ENCODE data around the gene CRYBB1. TPM values are rescaled to one million over a fixed set of nuclear protein-coding genes. Genes with fewer than 3 reads are reported as not detected.

The CRYBB1 gene
- total and polyA plus RNA-seq, 2 of the 13 experiments (the other 11 are each of a cell fraction or from before 2014, with no cell fraction given): not detected

- Histone ChIP-seq H3K4me1 (ENCODE audit: insufficient read depth, low read length) (no peaks in the 10 kb centered on the region), H3K27me3 (ENCODE audit: control insufficient read depth in 1 of 2, insufficient read depth in 2 of 2, low read length in 2 of 2) (no peaks in the 10 kb centered on the region), H3K9ac (ENCODE audit: insufficient read depth, low read depth, low read length) (no peak overlapping the region), H4K20me1 (ENCODE audit: insufficient read depth, low read length) (0 out of 2 replicates have a peak, but pooled peaks cover 2% of the 10 kb centered on the region), H3K4me3 (replicated peaks in 1 of 3; ENCODE audit: insufficient read depth in 1 of 3, low read depth in 2 of 3, low read length in 3 of 3) (no peak overlapping the region), H3K4me2 (ENCODE audit: low read depth, low read length) (no peak overlapping the region), H3K27ac (ENCODE audit: extremely low read length, insufficient read depth, low read length) (no peak overlapping the region), H3K36me3 (replicated peaks in 1 of 2; ENCODE audit: control insufficient read depth in 1 of 2, insufficient read depth in 2 of 2, low read length in 2 of 2) (peaks cover 0 to 4% of the 10 kb centered on the region in 2 experiments; a peak in 1 of 5 replicates), H2AFZ (ENCODE audit: low read length) (no peak overlapping the region), H3K79me2 (ENCODE audit: insufficient read depth, low read length) (no peaks in the 10 kb centered on the region), H3K9me3 (ENCODE audit: low read length) (no peaks in the 10 kb centered on the region)
- no TSS peak for BruUV-seq (replicated peaks)
- intact Hi-C loops (cut with micrococcal nuclease; ENCODE audit: unreplicated experiment): no loop called here
- in situ Hi-C loops (cut with HindIII; ENCODE audit: extremely low pct_ligation_motif_present, low pct_unique_long_range_greater_than_20kb): no loop called here
- ChIA-PET CTCF (ENCODE audit: low intra/inter-chr PET ratio, low total read pairs) (no interaction called here), POLR2A (interaction anchor here (0.7 kb wide), 1 partner anchor 86 kb away, joined by 3 read pairs; the partner anchor contains the start of genes HPS4 and SRRD)
- 85% methylated on average over 9 of the region's 10 CpGs for WGBS (ENCODE audit: low lambda C conversion rate)
- ATAC-seq: no peak
- no peak for TF ChIP-seq NFYB (CRISPR knock-in tag; IDR thresholded peaks at IDR 0.05)
- no peak for TF ChIP-seq SIX4 (CRISPR knock-in tag; IDR thresholded peaks at IDR 0.05)
- TF ChIP-seq MTF2 (CRISPR knock-in tag; IDR thresholded peaks at IDR 0.05; ENCODE audit: borderline replicate concordance): no peak
- TF ChIP-seq ZSCAN9 (CRISPR knock-in tag; IDR thresholded peaks at IDR 0.05; ENCODE audit: borderline replicate concordance): no peak
- TF ChIP-seq SMARCE1 (IDR thresholded peaks at IDR 0.05; ENCODE audit: borderline replicate concordance): no peak
- TF ChIP-seq ZNF205 (CRISPR knock-in tag; IDR thresholded peaks at IDR 0.05): no peak
- TF ChIP-seq ZSCAN20 (CRISPR knock-in tag; IDR thresholded peaks at IDR 0.05; ENCODE audit: borderline replicate concordance): no peak
- TF ChIP-seq HIC2 (CRISPR knock-in tag; IDR thresholded peaks at IDR 0.05; ENCODE audit: low read depth): no peak
- no peak for TF ChIP-seq MAFF (IDR thresholded peaks at IDR 0.05; ENCODE audit: low read depth, low read length)
- no peak for TF ChIP-seq DZIP1 (CRISPR knock-in tag; IDR thresholded peaks at IDR 0.05)
- TF ChIP-seq, protein P1, sequence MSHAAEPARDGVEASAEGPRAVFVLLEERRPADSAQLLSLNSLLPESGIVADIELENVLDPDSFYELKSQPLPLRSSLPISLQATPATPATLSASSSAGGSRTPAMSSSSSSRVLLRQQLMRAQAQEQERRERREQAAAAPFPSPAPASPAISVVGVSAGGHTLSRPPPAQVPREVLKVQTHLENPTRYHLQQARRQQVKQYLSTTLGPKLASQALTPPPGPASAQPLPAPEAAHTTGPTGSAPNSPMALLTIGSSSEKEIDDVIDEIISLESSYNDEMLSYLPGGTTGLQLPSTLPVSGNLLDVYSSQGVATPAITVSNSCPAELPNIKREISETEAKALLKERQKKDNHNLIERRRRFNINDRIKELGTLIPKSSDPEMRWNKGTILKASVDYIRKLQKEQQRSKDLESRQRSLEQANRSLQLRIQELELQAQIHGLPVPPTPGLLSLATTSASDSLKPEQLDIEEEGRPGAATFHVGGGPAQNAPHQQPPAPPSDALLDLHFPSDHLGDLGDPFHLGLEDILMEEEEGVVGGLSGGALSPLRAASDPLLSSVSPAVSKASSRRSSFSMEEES (CRISPR knock-in tag; IDR thresholded peaks at IDR 0.05): no peak
- TF ChIP-seq, protein P2, sequence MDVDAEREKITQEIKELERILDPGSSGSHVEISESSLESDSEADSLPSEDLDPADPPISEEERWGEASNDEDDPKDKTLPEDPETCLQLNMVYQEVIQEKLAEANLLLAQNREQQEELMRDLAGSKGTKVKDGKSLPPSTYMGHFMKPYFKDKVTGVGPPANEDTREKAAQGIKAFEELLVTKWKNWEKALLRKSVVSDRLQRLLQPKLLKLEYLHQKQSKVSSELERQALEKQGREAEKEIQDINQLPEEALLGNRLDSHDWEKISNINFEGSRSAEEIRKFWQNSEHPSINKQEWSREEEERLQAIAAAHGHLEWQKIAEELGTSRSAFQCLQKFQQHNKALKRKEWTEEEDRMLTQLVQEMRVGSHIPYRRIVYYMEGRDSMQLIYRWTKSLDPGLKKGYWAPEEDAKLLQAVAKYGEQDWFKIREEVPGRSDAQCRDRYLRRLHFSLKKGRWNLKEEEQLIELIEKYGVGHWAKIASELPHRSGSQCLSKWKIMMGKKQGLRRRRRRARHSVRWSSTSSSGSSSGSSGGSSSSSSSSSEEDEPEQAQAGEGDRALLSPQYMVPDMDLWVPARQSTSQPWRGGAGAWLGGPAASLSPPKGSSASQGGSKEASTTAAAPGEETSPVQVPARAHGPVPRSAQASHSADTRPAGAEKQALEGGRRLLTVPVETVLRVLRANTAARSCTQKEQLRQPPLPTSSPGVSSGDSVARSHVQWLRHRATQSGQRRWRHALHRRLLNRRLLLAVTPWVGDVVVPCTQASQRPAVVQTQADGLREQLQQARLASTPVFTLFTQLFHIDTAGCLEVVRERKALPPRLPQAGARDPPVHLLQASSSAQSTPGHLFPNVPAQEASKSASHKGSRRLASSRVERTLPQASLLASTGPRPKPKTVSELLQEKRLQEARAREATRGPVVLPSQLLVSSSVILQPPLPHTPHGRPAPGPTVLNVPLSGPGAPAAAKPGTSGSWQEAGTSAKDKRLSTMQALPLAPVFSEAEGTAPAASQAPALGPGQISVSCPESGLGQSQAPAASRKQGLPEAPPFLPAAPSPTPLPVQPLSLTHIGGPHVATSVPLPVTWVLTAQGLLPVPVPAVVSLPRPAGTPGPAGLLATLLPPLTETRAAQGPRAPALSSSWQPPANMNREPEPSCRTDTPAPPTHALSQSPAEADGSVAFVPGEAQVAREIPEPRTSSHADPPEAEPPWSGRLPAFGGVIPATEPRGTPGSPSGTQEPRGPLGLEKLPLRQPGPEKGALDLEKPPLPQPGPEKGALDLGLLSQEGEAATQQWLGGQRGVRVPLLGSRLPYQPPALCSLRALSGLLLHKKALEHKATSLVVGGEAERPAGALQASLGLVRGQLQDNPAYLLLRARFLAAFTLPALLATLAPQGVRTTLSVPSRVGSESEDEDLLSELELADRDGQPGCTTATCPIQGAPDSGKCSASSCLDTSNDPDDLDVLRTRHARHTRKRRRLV (CRISPR knock-in tag; IDR thresholded peaks at IDR 0.05): no peak
- FAIRE-seq: no peak
- DNase-seq (ENCODE audit: low spot score): no peak
Observed at GRCh38 chr22:26570115-26570514, 47.7 kb downstream of the CRYBB1 start.
